K562 treated with DMSO at 1 percent for 4 hours (cell line): ENCODE measurements around the gene RSRC2. TPM values are rescaled to one million over a fixed set of nuclear protein-coding genes. Genes with fewer than 3 reads are reported as not detected.

Experiments used
- total RNA-seq: library from RNA; unstranded; fragments of 300-600 nt; gene quantifications from 2 replicates; pipeline ENCODE4 v1.2.3, GENCODE V29; 2022; ENCODE audit not compliant: insufficient read depth

The RSRC2 gene
- total RNA-seq = 31.7 and 53.4 TPM in 2 replicates

GRCh38 chr12:122526683-122527477 lies at the start of gene RSRC2, which contains the start of gene KNTC1:
Gene RSRC2, minus strand, starts transcription at chr12:122526936. Its CDS starts 83 bp downstream, at chr12:122526853.
Gene KNTC1, plus strand, starts transcription at chr12:122527249. Its CDS starts 2,815 bp downstream, at chr12:122530064.

GRCh38 chr12:122500685-122501488 lies 25.8 kb downstream of the RSRC2 start, which contains the start of gene ZCCHC8:
Gene ZCCHC8, minus strand, starts transcription at chr12:122500932. Its CDS starts 92 bp downstream, at chr12:122500840.

Other genes starting within 250 kb of the RSRC2 start
- gene CLIP1, start 104.3 kb downstream of the RSRC2 start, total RNA-seq = 35.0 and 36.9 TPM in 2 replicates
- gene ZCCHC8, start 26.0 kb downstream of the RSRC2 start, total RNA-seq = 33.1 and 34.1 TPM in 2 replicates
- gene KNTC1, start 313 bp upstream of the RSRC2 start, total RNA-seq = 42.3 and 50.8 TPM in 2 replicates
- gene HCAR2, start 176.4 kb upstream of the RSRC2 start, total RNA-seq = not detected in 2 replicates
- not detected in 2 replicates for gene HCAR3, start 189.9 kb upstream of the RSRC2 start, total RNA-seq
- gene HCAR1, start 203.9 kb upstream of the RSRC2 start, total RNA-seq = not detected in 2 replicates
- gene DENR, start 225.9 kb upstream of the RSRC2 start, total RNA-seq = 24.8 and 31.2 TPM in 2 replicates
- 1.6 and 2.3 TPM in 2 replicates for gene CCDC62, start 247.6 kb upstream of the RSRC2 start, total RNA-seq